A204.1 (cell line): ENCODE results near the gene AIFM3.

Experiments used
- FAIRE-seq: peaks from 2 replicates; lab custom pipeline; 2012; peaks lifted over from hg19 to GRCh38; lab: Jason Lieb, UNC

AIFM3 gene

DNA sequence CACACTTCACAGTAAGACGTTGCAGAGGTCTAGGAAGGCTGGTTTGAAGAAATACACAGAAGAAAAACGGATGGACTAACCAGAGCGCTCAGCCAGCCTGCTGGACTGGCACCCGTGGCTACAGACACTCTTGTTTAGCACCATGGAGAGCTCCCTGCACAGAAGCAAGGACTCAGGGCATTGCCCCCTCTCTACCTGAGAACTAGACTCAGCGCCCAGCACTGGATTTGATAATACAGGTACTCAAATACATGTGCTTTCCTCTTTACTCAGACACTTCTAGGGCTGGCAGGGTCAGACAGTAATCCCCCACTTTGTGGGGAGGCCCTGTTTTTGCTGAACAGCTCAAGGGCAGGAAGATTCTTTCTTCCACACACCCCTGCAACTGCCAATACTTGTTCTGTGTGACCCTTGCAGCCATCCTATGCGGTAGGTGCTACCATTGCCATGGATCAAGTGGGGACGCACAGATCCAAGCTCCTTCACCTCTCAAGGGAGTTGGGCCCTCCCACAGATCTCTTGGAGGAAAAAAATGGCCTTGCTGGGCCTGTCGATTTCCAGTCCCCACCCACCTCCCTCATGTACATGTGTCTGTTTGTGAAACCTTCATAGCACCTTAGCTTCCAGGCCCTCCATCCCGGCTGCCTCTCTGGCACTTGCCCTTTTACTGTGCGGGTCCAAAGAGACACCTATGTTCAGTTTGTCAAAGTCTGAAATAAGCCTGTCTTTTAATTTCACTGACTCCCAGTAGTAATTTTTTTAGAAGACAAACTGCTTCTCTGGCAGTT lies 42.8 kb downstream of the AIFM3 start:
- no peak for FAIRE-seq

DNA sequence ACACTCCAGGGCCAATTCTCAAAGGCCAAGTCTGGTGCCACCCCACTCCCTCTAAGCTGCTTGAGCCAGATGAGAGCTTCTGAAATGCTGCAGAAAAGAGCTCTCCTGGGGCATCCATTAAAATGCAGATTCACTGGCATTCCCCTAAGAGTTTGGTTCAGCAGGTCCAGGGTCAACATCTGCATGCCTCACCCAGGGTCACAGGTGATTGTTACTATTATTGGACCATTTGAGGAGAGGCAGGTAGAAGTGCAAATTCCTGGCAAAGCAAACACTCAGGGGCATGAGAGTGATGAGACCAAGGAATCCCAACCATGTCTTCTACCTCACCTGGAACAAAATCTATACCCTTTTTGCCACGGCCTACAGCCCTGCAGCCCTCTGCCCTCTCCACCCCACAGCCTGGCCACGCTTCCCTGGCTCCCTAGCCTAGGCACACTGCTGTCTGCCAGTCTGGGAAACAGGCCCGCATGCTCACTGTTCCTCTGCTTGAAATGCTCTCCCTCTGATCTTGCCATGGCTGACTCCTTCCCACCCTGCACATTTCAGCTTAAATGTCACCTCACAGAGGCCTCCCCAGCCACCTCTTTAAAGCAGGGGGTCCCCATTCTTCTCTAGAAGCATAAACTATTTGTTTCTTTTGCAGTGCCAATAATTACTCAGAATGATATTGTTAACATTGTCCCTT lies 43.5 kb downstream of the AIFM3 start:
- no peak for FAIRE-seq

DNA sequence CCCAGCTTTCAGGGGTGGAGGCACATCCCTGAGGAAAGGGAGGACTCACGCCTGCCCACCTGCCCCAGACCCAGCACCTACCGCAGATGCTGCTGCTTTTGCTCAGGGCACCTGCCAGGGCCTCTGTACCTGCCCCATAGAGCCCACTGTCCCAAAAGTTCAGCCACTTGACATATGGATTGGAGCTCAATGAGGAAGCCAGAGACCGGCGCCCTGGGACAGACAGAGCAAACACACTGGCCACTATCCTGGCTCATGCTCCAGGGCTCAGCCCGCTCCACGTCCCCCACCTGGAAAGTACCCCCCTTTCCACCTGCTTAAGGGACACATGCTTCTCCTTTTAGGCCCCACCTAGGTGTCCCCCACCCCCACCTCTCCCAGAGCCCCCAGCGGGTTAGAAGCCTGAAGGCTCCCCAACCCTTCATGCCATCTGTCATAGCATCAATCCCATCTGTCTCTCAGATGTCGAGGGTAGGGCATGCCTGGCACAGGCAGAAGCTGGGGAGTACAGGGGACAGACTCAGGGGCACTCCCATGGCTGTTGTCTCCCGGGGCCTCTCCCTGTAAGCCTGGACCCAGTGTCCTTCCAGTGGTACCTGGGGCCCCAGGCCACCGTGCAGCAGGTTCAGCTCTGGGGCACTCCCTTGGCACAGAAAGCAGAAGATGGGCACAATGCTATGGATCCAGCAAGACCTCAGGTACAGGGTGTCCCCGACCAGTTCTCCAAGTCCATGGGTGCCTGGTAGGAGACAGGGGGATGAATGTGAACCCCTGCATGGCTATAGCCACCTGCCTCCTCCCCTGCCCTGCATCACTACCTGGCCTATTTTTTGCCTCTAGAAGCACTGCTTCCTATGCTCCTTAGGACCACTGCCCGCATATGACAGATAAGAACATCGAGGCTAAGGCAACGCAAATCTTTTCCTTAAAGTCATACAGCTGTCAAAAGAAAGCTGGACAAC lies 45.7 kb downstream of the AIFM3 start:
- FAIRE-seq = no peak

DNA sequence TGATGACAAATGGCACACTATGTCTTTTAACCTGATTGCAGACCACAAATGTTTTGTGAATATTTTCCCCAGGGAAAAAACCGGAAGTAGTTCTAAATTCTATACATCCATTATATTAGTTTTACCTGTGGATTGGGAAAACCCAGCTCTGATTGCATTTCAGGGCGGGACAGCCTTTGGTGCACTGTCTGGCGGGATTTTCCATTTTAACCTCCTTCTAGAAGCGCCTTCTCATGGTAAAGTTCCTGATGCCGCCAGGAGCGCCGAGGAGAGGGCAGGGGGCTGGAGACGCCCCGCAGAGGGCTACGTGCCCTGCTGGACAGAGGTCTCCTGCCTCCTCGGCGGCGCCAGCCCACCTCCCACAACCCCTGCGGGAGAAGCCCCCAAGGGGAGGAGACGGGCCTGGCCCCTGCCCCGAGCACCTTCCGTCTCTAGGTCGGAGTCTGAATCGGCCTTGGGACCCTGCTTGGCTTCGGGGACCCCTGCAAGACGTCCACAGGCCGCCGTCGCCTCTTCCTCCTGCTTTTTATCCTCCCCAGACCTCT lies 46.7 kb downstream of the AIFM3 start:
- FAIRE-seq = no peak

GRCh38 chr22:21014202-21014725 lies 47.2 kb downstream of the AIFM3 start:
- FAIRE-seq = peak; percentile 88

- FAIRE-seq = no peak
Measured at GRCh38 chr22:21014726-21015465, 47.8 kb downstream of the AIFM3 start, which contains the start of gene P2RX6. P2RX6 (plus strand) TSS chr22:21015165; CDS start chr22:21015175, 10 bp downstream.

GRCh38 chr22:21015466-21016006 lies 48.5 kb downstream of the AIFM3 start:
- FAIRE-seq = no peak

DNA sequence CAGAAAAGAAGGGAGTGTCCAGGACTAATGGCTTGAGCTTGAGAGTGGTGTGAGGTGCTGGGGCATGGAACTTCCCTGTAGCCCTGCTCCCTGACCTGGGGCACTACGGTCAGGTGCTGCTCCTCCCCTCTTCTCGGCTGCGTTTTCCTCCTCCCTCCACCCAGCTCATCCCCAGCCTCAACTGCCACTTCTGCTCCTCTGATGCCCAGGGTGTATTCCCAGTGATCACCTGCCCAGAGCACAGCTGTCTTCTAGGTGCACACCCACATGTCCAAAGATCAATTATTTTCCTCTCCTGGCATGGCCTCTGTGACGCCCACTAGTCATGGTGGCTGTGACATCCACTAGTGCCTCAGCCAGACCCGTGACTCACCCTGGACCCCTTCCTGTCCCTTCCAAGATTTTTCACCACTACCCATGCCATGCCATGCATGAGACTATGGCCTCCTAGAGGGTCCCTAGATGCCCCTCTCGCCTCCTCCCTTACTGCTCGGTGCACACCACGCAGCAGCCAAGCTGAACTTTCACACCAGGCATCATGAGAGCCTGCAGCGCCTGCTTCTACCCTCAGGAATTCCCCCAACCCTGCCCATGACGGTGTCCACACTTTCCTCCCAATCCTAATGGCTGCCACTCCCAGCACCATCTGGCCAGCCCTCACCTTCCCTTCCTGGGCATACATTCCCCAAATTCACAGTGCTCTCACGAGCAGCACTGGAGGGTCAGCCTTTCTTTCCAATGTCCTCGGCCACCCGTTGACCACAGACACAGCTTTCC lies 49.8 kb downstream of the AIFM3 start:
- no peak for FAIRE-seq

DNA sequence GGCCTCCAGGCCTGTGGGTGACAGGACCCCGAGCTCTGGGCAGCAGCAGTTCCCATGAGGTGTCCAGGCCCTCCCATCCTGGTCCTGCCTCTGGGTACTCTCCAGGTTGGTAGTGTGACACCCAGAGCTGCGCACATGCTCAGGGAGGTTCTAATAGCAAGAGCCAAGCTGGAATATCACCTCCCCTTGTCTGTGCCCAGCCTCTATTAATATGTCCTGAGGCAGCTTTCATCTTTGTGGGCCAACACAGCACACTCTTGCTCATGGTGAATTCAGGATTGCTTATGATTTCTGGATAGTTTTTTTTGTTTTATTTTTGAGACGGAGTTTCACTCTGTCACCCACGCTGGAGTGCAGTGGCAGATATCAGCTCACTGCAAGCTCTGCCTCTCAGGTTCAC lies 51.3 kb downstream of the AIFM3 start:
- no peak for FAIRE-seq

DNA sequence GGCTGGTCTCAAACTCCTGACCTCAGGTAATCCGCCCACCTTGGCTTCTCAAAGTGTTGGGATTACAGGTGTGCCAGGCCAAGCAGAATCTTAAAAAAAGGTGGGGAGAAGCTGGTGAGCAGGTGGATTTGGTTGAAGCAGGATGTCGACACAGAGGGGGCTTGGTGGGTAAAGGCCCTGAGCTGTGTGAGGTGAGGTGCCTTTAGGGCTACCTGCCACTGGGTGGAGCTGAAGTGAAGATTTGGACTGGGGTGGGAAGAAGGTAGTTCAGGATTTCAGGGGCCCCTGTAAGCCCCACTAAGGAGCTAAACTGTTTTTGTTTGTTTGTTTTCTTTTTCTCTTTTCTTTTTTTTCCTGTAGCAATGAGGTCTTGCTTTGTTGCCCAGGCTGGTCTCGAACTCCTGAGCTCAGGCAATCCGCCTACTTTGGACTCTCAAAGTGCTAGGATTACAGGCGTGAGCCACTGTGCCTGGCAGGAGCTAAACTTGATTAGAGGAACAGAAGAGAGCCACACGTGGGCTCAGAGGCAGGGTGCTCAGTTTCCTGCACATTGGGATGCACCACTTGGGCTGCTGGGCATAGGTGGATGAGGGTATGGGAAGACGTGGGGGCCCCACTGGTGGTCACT lies 53.9 kb downstream of the AIFM3 start:
- FAIRE-seq = no peak

GRCh38 chr22:21022507-21022906 lies 55.5 kb downstream of the AIFM3 start:
- FAIRE-seq = no peak

GRCh38 chr22:21022955-21023614 lies 56.0 kb downstream of the AIFM3 start:
- no peak for FAIRE-seq

DNA sequence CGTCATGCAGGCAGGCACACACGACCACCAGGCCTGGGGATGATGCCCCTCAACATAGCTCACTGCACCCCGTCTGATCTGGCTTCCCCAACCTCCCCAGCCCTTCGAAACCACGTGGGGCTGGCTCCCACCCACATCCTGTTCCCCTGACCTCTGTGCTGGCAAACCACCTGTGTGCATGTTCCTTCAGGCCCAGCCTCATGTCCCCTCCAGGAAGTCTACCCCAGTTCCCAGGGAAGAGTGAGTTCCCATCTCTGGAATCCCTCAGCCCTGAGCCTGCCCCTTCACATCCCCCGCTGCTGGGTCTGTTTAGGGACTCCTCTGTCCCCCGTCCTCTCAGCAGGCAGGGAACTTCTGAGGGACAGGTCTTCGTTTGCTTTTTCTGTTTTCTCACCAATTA lies 58.2 kb downstream of the AIFM3 start:
- FAIRE-seq = no peak

- no peak for FAIRE-seq
Measured at GRCh38 chr22:21025763-21026755, 59.0 kb downstream of the AIFM3 start.

GRCh38 chr22:21026783-21027692 lies 60.0 kb downstream of the AIFM3 start:
- FAIRE-seq = no peak
